HG03064 (cell line): ENCODE results near the gene TKTL1.
"Not testable (repeated sequence)": the region's sequence is repeated elsewhere in the genome, so short reads cannot be mapped to it uniquely, and the experiment has no call there.

ENCODE experiments used
- ATAC-seq: cut with Tn5 transposase; IDR thresholded peaks from one replicate; pipeline ENCODE4 v1.9.1; 2021; ENCODE audit warnings: low read depth; ENCODE audit not compliant: unreplicated experiment

Gene TKTL1

GRCh38 chrX:154295664-154296310, at the start of gene TKTL1:
Gene TKTL1 (plus strand): TSS chrX:154295795. CDS start chrX:154295860, 65 bp downstream.
- ATAC-seq: no peak

GRCh38 chrX:154247377-154248045, 48.1 kb upstream of the TKTL1 start:
- ATAC-seq: peak; percentile 73

GRCh38 chrX:154248076-154248475, 47.5 kb upstream of the TKTL1 start:
- not testable (repeated sequence) for ATAC-seq

GRCh38 chrX:154257282-154257681, 38.3 kb upstream of the TKTL1 start, which contains the start of gene OPN1MW3:
Gene OPN1MW3 (plus strand): TSS chrX:154257582. CDS start chrX:154257620, 38 bp downstream.
- ATAC-seq: not testable (repeated sequence)

- ATAC-seq: not testable (repeated sequence)
These were observed 36.9 kb upstream of the TKTL1 start for GRCh38 chrX:154258711-154259110.

GRCh38 chrX:154263072-154263471, 32.5 kb upstream of the TKTL1 start:
- ATAC-seq: not testable (repeated sequence)

- ATAC-seq: not testable (repeated sequence)
These were observed 26.4 kb upstream of the TKTL1 start for GRCh38 chrX:154269245-154269644.

GRCh38 chrX:154284489-154285338, 10.9 kb upstream of the TKTL1 start:
- not testable (repeated sequence) for ATAC-seq

- ATAC-seq: not testable (repeated sequence)
These were observed 9.2 kb upstream of the TKTL1 start for GRCh38 chrX:154286406-154286805.

GRCh38 chrX:154294791-154295574, 612 bp upstream of the TKTL1 start, which contains the start of gene TEX28:
Gene TEX28 (minus strand): TSS chrX:154295124. CDS start chrX:154292117, 3,007 bp downstream.
- no peak for ATAC-seq

- ATAC-seq: no peak
These were observed 1.1 kb downstream of the TKTL1 start for GRCh38 chrX:154296731-154297130.

GRCh38 chrX:154298312-154298711, 2.7 kb downstream of the TKTL1 start:
- ATAC-seq: no peak

GRCh38 chrX:154300816-154301215, 5.2 kb downstream of the TKTL1 start:
- ATAC-seq: no peak

GRCh38 chrX:154302998-154303397, 7.4 kb downstream of the TKTL1 start:
- ATAC-seq: not testable (repeated sequence)

GRCh38 chrX:154303476-154303875, 7.9 kb downstream of the TKTL1 start:
- no peak for ATAC-seq

- ATAC-seq: no peak
These were observed 9.3 kb downstream of the TKTL1 start for GRCh38 chrX:154304846-154305245.

- ATAC-seq: no peak
These were observed 10.1 kb downstream of the TKTL1 start for GRCh38 chrX:154305541-154306205.

GRCh38 chrX:154307202-154307601, 11.6 kb downstream of the TKTL1 start:
- ATAC-seq: no peak

GRCh38 chrX:154308108-154308946, 12.7 kb downstream of the TKTL1 start:
- no peak for ATAC-seq
